OCI-LY1 (cell line): ENCODE measurements around the gene SNRPA1.

Experiments used
- H2AFZ ChIP-seq: fragments of 200-600 bp; sonication (generic), shearing (Covaris generic); 2 replicates; pipeline ENCODE4 v1.6.0; 2014; ENCODE audit warnings: antibody characterized with exemption, mild to moderate bottlenecking, low read length
- H3F3A ChIP-seq: fragments of 200-600 bp; sonication (generic), shearing (Covaris generic); 2 replicates; pipeline ENCODE4 v1.6.0; 2014; ENCODE audit warnings: mild to moderate bottlenecking, antibody characterized with exemption, low read length, moderate library complexity; ENCODE audit not compliant: insufficient read depth
- H3K27ac ChIP-seq: fragments of 200-600 bp; sonication (generic); 2 replicates; pipeline ENCODE4 v1.5.1; 2014; ENCODE audit warnings: low read length, mixed run types, mild to moderate bottlenecking, low read depth; ENCODE audit not compliant: poor library complexity, severe bottlenecking
- H3K27me3 ChIP-seq: fragments of 200-600 bp; sonication (generic); 2 replicates; pipeline ENCODE4 v1.6.0; 2014; ENCODE audit warnings: antibody characterized with exemption, mild to moderate bottlenecking, low read length, moderate library complexity; ENCODE audit not compliant: insufficient read depth
- H3K36me3 ChIP-seq: fragments of 200-600 bp; sonication (generic); 2 replicates; pipeline ENCODE4 v1.6.1; 2014; ENCODE audit warnings: mild to moderate bottlenecking, antibody characterized with exemption, low read length, moderate library complexity, mixed read lengths; ENCODE audit not compliant: insufficient read depth
- H3K4me1 ChIP-seq: fragments of 200-600 bp; sonication (generic); 2 replicates; pipeline ENCODE4 v1.5.1; 2014; ENCODE audit warnings: mild to moderate bottlenecking, low read length, moderate library complexity; ENCODE audit not compliant: insufficient read depth, severe bottlenecking
- H3K4me2 ChIP-seq: fragments of 200-600 bp; sonication (generic), shearing (Covaris generic); 2 replicates; pipeline ENCODE4 v1.6.1; 2014; ENCODE audit warnings: low read length
- H3K4me3 ChIP-seq: fragments of 200-600 bp; sonication (generic); 2 replicates; pipeline ENCODE4 v1.5.1; 2014; ENCODE audit warnings: low read length, low read depth, mild to moderate bottlenecking, mixed read lengths; ENCODE audit not compliant: poor library complexity, severe bottlenecking
- H3K79me2 ChIP-seq: fragments of 200-600 bp; shearing (Covaris generic); 2 replicates; pipeline ENCODE4 v1.6.1; 2016; ENCODE audit warnings: mixed run types, low read length, mixed read lengths; ENCODE audit not compliant: insufficient read depth
- H3K9ac ChIP-seq: fragments of 200-600 bp; sonication (generic), shearing (Covaris generic); 2 replicates; pipeline ENCODE4 v1.6.1; 2014; ENCODE audit warnings: mild to moderate bottlenecking, low read length, mixed read lengths
- H3K9me2 ChIP-seq: fragments of 200-600 bp; sonication (generic), shearing (Covaris generic); 2 replicates; pipeline ENCODE4 v1.6.1; 2014; ENCODE audit warnings: low read depth, mild to moderate bottlenecking, low read length, mixed read lengths
- H3K9me3 ChIP-seq: fragments of 200-600 bp; shearing (Covaris generic); 2 replicates; pipeline ENCODE4 v1.6.1; 2014; ENCODE audit warnings: low read length, mixed read lengths
- H4K20me1 ChIP-seq: fragments of 200-600 bp; sonication (generic), shearing (Covaris generic); 2 replicates; pipeline ENCODE4 v1.6.0; 2016; ENCODE audit warnings: mild to moderate bottlenecking, low read length; ENCODE audit not compliant: insufficient read depth
- CTCF ChIP-seq: fragments of 200-600 bp; sonication (generic), shearing (Covaris generic); IDR thresholded peaks from 2 replicates; pipeline ENCODE4 v1.5.1; 2017; ENCODE audit warnings: mild to moderate bottlenecking, antibody characterized with exemption, low read length, moderate library complexity, mixed read lengths
- EZH2 ChIP-seq: fragments of 200-600 bp; sonication (generic), shearing (Covaris generic); IDR thresholded peaks from 2 replicates; pipeline ENCODE4 v1.8.0; 2017; ENCODE audit warnings: borderline replicate concordance, mixed run types, mild to moderate bottlenecking, antibody characterized with exemption, low read length, moderate library complexity, mixed read lengths

SNRPA1 gene

DNA sequence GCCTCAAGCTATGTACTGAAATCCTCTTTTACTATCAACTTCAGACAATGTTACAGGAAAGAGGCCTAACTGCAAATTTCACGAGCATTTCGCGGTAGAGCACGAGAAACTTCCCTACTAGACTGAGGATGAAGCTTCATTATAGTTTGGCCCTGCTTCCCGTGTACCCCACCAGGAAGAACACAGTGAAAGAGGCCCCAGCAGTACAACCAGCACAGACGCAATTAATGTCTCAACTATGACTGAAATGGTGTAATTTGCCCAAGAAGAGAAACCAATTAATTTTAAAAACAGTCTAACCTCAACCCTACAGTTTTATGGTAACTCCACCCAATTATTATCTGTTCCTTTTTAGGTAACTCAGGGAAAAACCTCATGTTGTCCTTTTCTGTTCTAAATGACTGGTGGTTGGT is 55.3 kb downstream of the SNRPA1 start:
- peaks cover 27% of the 10 kb centered on the region for H3K4me1 ChIP-seq
- no peaks in the 10 kb centered on the region for H3K79me2 ChIP-seq
- no peaks in the 10 kb centered on the region for H3K9me2 ChIP-seq
- H4K20me1 ChIP-seq = no peaks in the 10 kb centered on the region
- H3F3A ChIP-seq = no peaks in the 10 kb centered on the region
- no peak overlapping the region for H3K27ac ChIP-seq
- H3K4me2 ChIP-seq = no peak overlapping the region
- no peak overlapping the region for H2AFZ ChIP-seq
- peaks cover 7% of the 10 kb centered on the region; the same call in 1 of the 2 replicates for H3K36me3 ChIP-seq
- H3K9me3 ChIP-seq = no peaks in the 10 kb centered on the region
- TF ChIP-seq CTCF (no peak), EZH2 (no peak)
- no peak overlapping the region for H3K9ac ChIP-seq
- no peak overlapping the region for H3K4me3 ChIP-seq
- no peaks in the 10 kb centered on the region for H3K27me3 ChIP-seq

DNA sequence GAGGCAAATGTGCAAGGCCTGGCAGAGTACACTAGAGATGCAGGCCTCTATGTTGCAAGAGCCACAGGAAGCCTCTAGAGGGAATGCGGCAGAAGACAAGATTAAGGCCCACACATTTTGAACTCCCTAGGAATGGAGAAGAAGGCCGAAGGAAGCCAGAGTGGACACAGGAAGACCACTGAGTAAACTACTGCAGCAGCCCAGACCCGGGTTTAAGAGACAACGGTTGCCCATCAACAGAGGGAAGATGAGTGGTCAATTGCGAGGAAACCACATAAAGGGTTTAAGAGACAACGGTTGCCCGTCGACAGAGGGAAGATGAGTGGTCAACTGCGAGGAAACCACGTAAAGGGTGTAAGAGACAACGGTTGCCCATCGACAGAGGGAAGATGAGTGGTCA is 57.8 kb downstream of the SNRPA1 start:
- H3K27ac ChIP-seq = no peak overlapping the region
- H3K4me1 ChIP-seq = peaks cover 4% of the 10 kb centered on the region
- no peaks in the 10 kb centered on the region for H4K20me1 ChIP-seq

DNA sequence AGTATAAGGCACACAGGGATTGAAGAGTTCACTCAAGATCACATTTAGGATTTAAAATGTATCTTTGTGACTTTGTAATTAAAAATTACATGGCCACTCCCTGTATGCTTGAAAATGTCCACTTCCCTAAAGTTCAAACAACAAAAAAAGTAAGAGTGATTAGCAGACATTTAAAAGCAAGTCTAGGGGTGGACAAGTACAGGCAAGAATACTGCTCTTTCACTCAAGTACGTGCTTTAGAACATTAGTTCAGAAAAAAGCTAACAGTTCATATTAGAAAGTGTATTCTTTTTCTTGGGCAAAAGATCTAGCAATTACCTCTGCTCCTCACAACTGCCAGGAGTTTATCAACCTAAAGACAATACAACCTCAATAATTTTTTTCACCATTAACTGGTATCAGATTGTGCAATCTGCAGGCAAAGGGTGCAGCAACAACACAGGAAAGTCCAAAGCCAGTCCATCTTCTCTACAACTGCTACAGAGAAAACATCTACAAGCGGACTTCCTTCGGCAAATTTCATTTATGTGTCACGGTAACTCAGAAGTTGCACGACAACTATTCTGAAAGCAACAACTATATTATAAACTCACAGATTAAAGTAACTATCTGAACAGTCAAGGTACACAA is 61.3 kb downstream of the SNRPA1 start:
- Histone ChIP-seq H3K9ac (no peak overlapping the region), H3K4me2 (no peak overlapping the region), H3K27me3 (no peaks in the 10 kb centered on the region), H3K79me2 (no peaks in the 10 kb centered on the region), H3K4me3 (no peak overlapping the region), H2AFZ (no peak overlapping the region), H3K4me1 (no peaks in the 10 kb centered on the region), H3K9me2 (no peaks in the 10 kb centered on the region), H3K9me3 (no peaks in the 10 kb centered on the region), H4K20me1 (no peaks in the 10 kb centered on the region), H3K36me3 (peaks cover 9% of the 10 kb centered on the region; the same call in 1 of the 2 replicates), H3K27ac (no peak overlapping the region), H3F3A (no peaks in the 10 kb centered on the region)
- no peak for TF ChIP-seq CTCF
- TF ChIP-seq EZH2 = no peak

More for the DNA sequence above, 57.8 kb downstream of the SNRPA1 start:
- no peaks in the 10 kb centered on the region for H3K79me2 ChIP-seq
- H3K9me2 ChIP-seq = no peaks in the 10 kb centered on the region
- H2AFZ ChIP-seq = no peak overlapping the region
- H3K36me3 ChIP-seq = peaks cover 9% of the 10 kb centered on the region; the same call in 1 of the 2 replicates
- TF ChIP-seq EZH2 (no peak), CTCF (no peak)
- H3K27me3 ChIP-seq = no peaks in the 10 kb centered on the region
- no peak overlapping the region for H3K4me3 ChIP-seq
- no peak overlapping the region for H3K9ac ChIP-seq
- no peak overlapping the region for H3K4me2 ChIP-seq
- no peaks in the 10 kb centered on the region for H3F3A ChIP-seq
- H3K9me3 ChIP-seq = no peaks in the 10 kb centered on the region
